H1 (cell line): Measurements from ENCODE around the gene BSPH1. TPM values are rescaled to one million over a fixed set of nuclear protein-coding genes. Genes with fewer than 3 reads are reported as not detected.

ENCODE experiments used
- CTCF ChIA-PET: fragments of 300-600 bp; sonication (Branson Sonifier 250); formaldehyde crosslinking; loops from one replicate; lab custom pipeline; 2021; ENCODE audit not compliant: partially characterized antibody; lab: Charles Lee
- POLR2A ChIA-PET: fragments of 300-600 bp; sonication (Branson Sonifier 250); formaldehyde crosslinking; loops from one replicate; lab custom pipeline; 2021; ENCODE audit warnings: inconsistent platforms; ENCODE audit not compliant: partially characterized antibody; lab: Charles Lee
- DNase-seq, 2 experiments: peaks; one replicate each; pipeline versions ENCODE4 v3.0.0 to v3.0.0-alpha.2; 2010 to 2022; ENCODE audit warnings: low spot score in 2 of 2, low read depth in 1 of 2, mixed read lengths in 1 of 2
- FAIRE-seq: peaks from 2 replicates; lab custom pipeline; 2011; peaks lifted over from hg19 to GRCh38; lab: Jason Lieb, UNC
- H2AFZ ChIP-seq: 2 replicates; pipeline ENCODE4 v1.8.1; 2012; ENCODE audit warnings: low read length, inconsistent platforms
- H2AK5ac ChIP-seq: 2 replicates; pipeline ENCODE4 v1.6.1; 2013; ENCODE audit warnings: low read depth, low read length
- H2BK120ac ChIP-seq: replicated peaks from 2 replicates; pipeline ENCODE3; 2013; ENCODE audit warnings: low read depth, low read length, inconsistent platforms
- H2BK12ac ChIP-seq: 2 replicates; pipeline ENCODE4 v1.6.1; 2013; ENCODE audit warnings: low read depth, low read length
- H2BK15ac ChIP-seq: 2 replicates; pipeline ENCODE4 v1.6.1; 2013; ENCODE audit warnings: low read length
- H2BK20ac ChIP-seq: 2 replicates; pipeline ENCODE4 v1.6.1; 2013; ENCODE audit warnings: low read length
- H2BK5ac ChIP-seq: 2 replicates; pipeline ENCODE4 v1.6.1; 2013; ENCODE audit warnings: low read depth, low read length
- H3K14ac ChIP-seq: 2 replicates; pipeline ENCODE4 v1.6.1; 2013; ENCODE audit warnings: inconsistent platforms; ENCODE audit not compliant: insufficient read length
- H3K18ac ChIP-seq: 2 replicates; pipeline ENCODE4 v1.6.1; 2013; ENCODE audit warnings: low read length; ENCODE audit errors: extremely low read depth
- H3K23ac ChIP-seq: 2 replicates; pipeline ENCODE4 v1.6.1; 2013; ENCODE audit warnings: inconsistent platforms; ENCODE audit not compliant: insufficient read length
- H3K23me2 ChIP-seq: 2 replicates; pipeline ENCODE4 v1.6.1; 2013; ENCODE audit warnings: low read depth, low read length
- H3K27ac ChIP-seq: 2 replicates; pipeline ENCODE4 v1.6.1; 2011; ENCODE audit warnings: low read depth, low read length, inconsistent platforms
- H3K27me3 ChIP-seq, 4 experiments: replicated peaks in 1 of 4; 1 replicate in 1 of 4; 2 replicates in 3 of 4; pipeline versions ENCODE4 v1.6.1 to v1.8.1; 2011 to 2013; ENCODE audit warnings: low read length in 3 of 4, mild to moderate bottlenecking in 3 of 4, inconsistent platforms in 2 of 4, mixed read lengths in 2 of 4, moderate library complexity in 1 of 4; ENCODE audit not compliant: control insufficient read depth in 3 of 4, insufficient read depth in 3 of 4; ENCODE audit errors: extremely low read depth in 1 of 4
- H3K36me3 ChIP-seq, 4 experiments: 2 replicates each; pipeline versions ENCODE4 v1.6.1 to v1.8.1; 2011 to 2013; ENCODE audit warnings: mild to moderate bottlenecking in 4 of 4, low read length in 3 of 4, moderate library complexity in 2 of 4, control low read depth in 1 of 4, inconsistent platforms in 1 of 4; ENCODE audit not compliant: insufficient read depth in 4 of 4, control insufficient read depth in 2 of 4
- H3K4ac ChIP-seq: replicated peaks from 2 replicates; pipeline ENCODE3; 2013; ENCODE audit warnings: low read length, low read depth, mixed read lengths, inconsistent platforms; ENCODE audit not compliant: insufficient read length
- H3K4me1 ChIP-seq, 4 experiments: replicated peaks in 1 of 4; 1 replicate in 1 of 4; 2 replicates in 3 of 4; pipeline versions ENCODE4 v1.6.1 to v1.8.1; 2011 to 2013; ENCODE audit warnings: low read length in 3 of 4, inconsistent platforms in 2 of 4, mixed read lengths in 1 of 4; ENCODE audit not compliant: insufficient read depth in 4 of 4, control insufficient read depth in 3 of 4
- H3K4me2 ChIP-seq, 2 experiments: 2 replicates each; pipeline versions ENCODE4 v1.6.1 to v1.8.1; 2011 to 2013; ENCODE audit warnings: low read depth in 2 of 2, low read length in 2 of 2, control low read depth in 1 of 2, inconsistent platforms in 1 of 2, mild to moderate bottlenecking in 1 of 2; ENCODE audit not compliant: insufficient read depth in 1 of 2
- H3K4me3 ChIP-seq, 4 experiments: fragments of 200-600, 300-600 bp in 1 of 4; sonication (generic), shearing (Covaris generic), sonication (Bioruptor Twin) in 1 of 4; 2 replicates each; pipeline versions ENCODE4 v1.5.1 to v1.8.1; 2011 to 2016; ENCODE audit warnings: low read length in 4 of 4, low read depth in 3 of 4, control low read depth in 2 of 4, inconsistent platforms in 2 of 4, mild to moderate bottlenecking in 2 of 4, mixed read lengths in 1 of 4, moderate library complexity in 1 of 4; ENCODE audit not compliant: insufficient read depth in 2 of 4; ENCODE audit errors: extremely low read depth in 1 of 4
- H3K56ac ChIP-seq: replicated peaks from 2 replicates; pipeline ENCODE3; 2013; ENCODE audit warnings: low read depth, mild to moderate bottlenecking, mixed read lengths, low read length, inconsistent platforms; ENCODE audit not compliant: insufficient read length
- H3K79me1 ChIP-seq: 2 replicates; pipeline ENCODE4 v1.6.1; 2013; ENCODE audit warnings: low read depth, low read length, control low read depth
- H3K79me2 ChIP-seq, 2 experiments: 2 replicates each; pipeline versions ENCODE4 v1.6.1 to v1.8.1; 2012 to 2013; ENCODE audit warnings: low read length in 2 of 2, mild to moderate bottlenecking in 2 of 2, inconsistent platforms in 1 of 2; ENCODE audit not compliant: insufficient read depth in 2 of 2, control insufficient read depth in 1 of 2
- H3K9ac ChIP-seq, 4 experiments: replicated peaks in 1 of 4; 1 replicate in 1 of 4; 2 replicates in 3 of 4; pipeline versions ENCODE4 v1.6.1 to v1.8.1; 2011 to 2013; ENCODE audit warnings: low read depth in 3 of 4, low read length in 3 of 4, control low read depth in 2 of 4, mild to moderate bottlenecking in 2 of 4, moderate library complexity in 2 of 4, inconsistent platforms in 1 of 4; ENCODE audit errors: extremely low read depth in 1 of 4
- H3K9me3 ChIP-seq, 2 experiments: 2 replicates each; pipeline versions ENCODE4 v1.6.1 to v1.8.1; 2012 to 2013; ENCODE audit warnings: mild to moderate bottlenecking in 2 of 2, moderate library complexity in 2 of 2, control low read depth in 1 of 2, inconsistent platforms in 1 of 2, low read depth in 1 of 2, low read length in 1 of 2, mixed read lengths in 1 of 2; ENCODE audit not compliant: insufficient read depth in 2 of 2
- H4K20me1 ChIP-seq, 2 experiments: replicated peaks in 1 of 2; 2 replicates each; pipeline versions ENCODE3 to v1.8.1; 2011 to 2013; ENCODE audit warnings: inconsistent platforms in 2 of 2, low read length in 2 of 2, mild to moderate bottlenecking in 1 of 2; ENCODE audit not compliant: insufficient read depth in 2 of 2, control insufficient read depth in 1 of 2
- H4K5ac ChIP-seq: 2 replicates; pipeline ENCODE4 v1.6.1; 2013; ENCODE audit warnings: low read length, low read depth, mixed read lengths, inconsistent platforms; ENCODE audit not compliant: insufficient read length
- H4K8ac ChIP-seq: 2 replicates; pipeline ENCODE4 v1.8.0; 2013; ENCODE audit warnings: mild to moderate bottlenecking, moderate library complexity, low read length, inconsistent platforms; ENCODE audit not compliant: insufficient read depth; ENCODE audit errors: extremely low read depth
- H4K91ac ChIP-seq: replicated peaks from 2 replicates; pipeline ENCODE3; 2013; ENCODE audit warnings: low read length, mixed read lengths, inconsistent platforms; ENCODE audit not compliant: insufficient read length
- CREB1 ChIP-seq: IDR thresholded peaks from 2 replicates; pipeline ENCODE4 v1.6.1; 2012; ENCODE audit warnings: inconsistent platforms
- EGR1 ChIP-seq: IDR thresholded peaks from 2 replicates; pipeline ENCODE4 v1.6.1; 2011; ENCODE audit warnings: low read depth, low read length, borderline replicate concordance
- JUND ChIP-seq: IDR thresholded peaks from 2 replicates; pipeline ENCODE4 v1.6.1; 2011; ENCODE audit warnings: mild to moderate bottlenecking, improper control_type of control experiment, low read length
- RFX5 ChIP-seq: IDR thresholded peaks from 2 replicates; pipeline ENCODE4 v1.6.1; 2011; ENCODE audit warnings: low read depth, low read length, improper control_type of control experiment, borderline replicate concordance
- SAP30 ChIP-seq: fragments of 300-600 bp; sonication (generic); IDR thresholded peaks from 2 replicates; pipeline ENCODE4 v1.7.1; 2012; ENCODE audit warnings: low read length, moderate library complexity, mild to moderate bottlenecking, inconsistent platforms; ENCODE audit not compliant: insufficient read depth, insufficient replicate concordance
- SP2 ChIP-seq: IDR thresholded peaks from 2 replicates; pipeline ENCODE4 v1.6.1; 2012; ENCODE audit warnings: mild to moderate bottlenecking, low read length, inconsistent platforms
- TEAD4 ChIP-seq: IDR thresholded peaks from 2 replicates; pipeline ENCODE4 v1.6.1; 2012; ENCODE audit warnings: low read depth, low read length, inconsistent platforms, mixed read lengths
- WGBS, 2 experiments: shearing (Covaris generic) in 1 of 2; methylation state at CpG; one replicate each; pipeline versions ENCODE4 v1.1.6 to v1.1.7; 2013 to 2015; ENCODE audit warnings: low lambda C conversion rate in 2 of 2, mixed read lengths in 2 of 2, inconsistent platforms in 1 of 2, low coverage in 1 of 2, missing lambda C conversion rate in 1 of 2; ENCODE audit not compliant: insufficient replicate concordance in 2 of 2, insufficient coverage in 1 of 2, insufficient read length in 1 of 2; ENCODE audit errors: extremely low coverage in 1 of 2, missing lambda C conversion rate in 1 of 2; 5-methylcytosine and 5-hydroxymethylcytosine counted together
- polyA plus RNA-seq, 7 experiments: library from polyadenylated mRNA; depleted of rRNA in 3 of 7; stranded (reverse) in 5 of 7; unstranded in 2 of 7; fragments of >200 nt in 5 of 7; fragments of 200-250 nt in 2 of 7; gene quantifications; 1 replicate in 5 of 7; 2 replicates in 1 of 7; 4 replicates in 1 of 7; pipeline versions ENCODE4 v1.2.1 to v1.2.3, GENCODE V29; 2011 to 2013; ENCODE audit warnings: missing spikeins in 2 of 7, mixed read lengths in 2 of 7
- total RNA-seq: library from RNA; stranded (reverse); fragmentation: NEBNext Ultra II Directional; extraction: Animal tissue kit (Norgen Biotek cat#: 25700); gene quantifications from 2 replicates; pipeline ENCODE4 v1.2.1, GENCODE V29; 2021

Gene BSPH1
- total and polyA plus RNA-seq, 2 of the 8 experiments (the other 6 are each of a cell fraction or from before 2014, with no cell fraction given): not detected

GRCh38 chr19:48000846-48001245, 8.9 kb upstream of the BSPH1 start:
- Histone ChIP-seq H2AFZ (no peak overlapping the region), H2BK12ac (no peak overlapping the region), H2BK120ac (no peak overlapping the region), H2AK5ac (no peak overlapping the region), H4K8ac (no peak overlapping the region), H3K4me3 (no peak overlapping the region), H3K27me3 (no peaks in the 10 kb centered on the region), H4K20me1 (peaks cover 0 to 2% of the 10 kb centered on the region in 2 experiments), H3K23ac (no peak overlapping the region), H3K36me3 (no peaks in the 10 kb centered on the region), H3K4me2 (no peak overlapping the region), H3K56ac (no peak overlapping the region), H2BK15ac (no peak overlapping the region), H4K91ac (no peak overlapping the region), H3K9me3 (no peaks in the 10 kb centered on the region), H4K5ac (no peak overlapping the region), H3K23me2 (peaks cover 4% of the 10 kb centered on the region; the same call in 1 of the 2 replicates), H3K18ac (no peak overlapping the region), H3K4me1 (no peaks in the 10 kb centered on the region), H3K27ac (no peak overlapping the region), H3K4ac (no peak overlapping the region), H2BK20ac (no peak overlapping the region), H3K79me1 (no peaks in the 10 kb centered on the region), H3K79me2 (no peaks in the 10 kb centered on the region), H3K14ac (no peak overlapping the region), H3K9ac (no peak overlapping the region), H2BK5ac (no peak overlapping the region)
- ChIA-PET POLR2A (no interaction called here), CTCF (interaction anchor here (0.7 to 1.4 kb wide), 5 partner anchors 11 to 109 kb away, joined by 3 to 5 read pairs (median 3); partner anchors contain the start of gene PLA2G4C)
- TF ChIP-seq CREB1: no peak
- TF ChIP-seq JUND: no peak
- no peak for TF ChIP-seq SP2
- no peak for TF ChIP-seq SAP30
- no peak for TF ChIP-seq EGR1
- TF ChIP-seq TEAD4: no peak
- no peak for TF ChIP-seq RFX5
- FAIRE-seq (no peak), DNase-seq (peak in 1 of 2 experiments; percentile 1)
- WGBS, 2 experiments: 89% methylated on average over 5 of the region's 6 CpGs; no CpG with 5 or more reads in 1 of the 2 experiments
